Uterus (tissue), 2 donors: Measurements from ENCODE around the gene COL5A3.

ENCODE experiments used
- POLR2A ChIP-seq, 2 donors: fragments of 450-650 bp; IDR thresholded peaks; one replicate each; pipeline ENCODE4 v1.6.1; 2016; ENCODE audit warnings: antibody characterized with exemption in 2 of 2, mild to moderate bottlenecking in 1 of 2, moderate library complexity in 1 of 2
- TF ChIP-seq, protein P1 (sequence below), 4 experiments: fragments of 200-600 bp in 2 of 4; fragments of 450-650 bp in 2 of 4; sonication (generic) in 2 of 4; IDR thresholded peaks; one replicate each; pipeline ENCODE4 v1.5.1; 2016 to 2019; ENCODE audit warnings: antibody characterized with exemption in 4 of 4, mild to moderate bottlenecking in 2 of 4, moderate library complexity in 1 of 4

DNA sequence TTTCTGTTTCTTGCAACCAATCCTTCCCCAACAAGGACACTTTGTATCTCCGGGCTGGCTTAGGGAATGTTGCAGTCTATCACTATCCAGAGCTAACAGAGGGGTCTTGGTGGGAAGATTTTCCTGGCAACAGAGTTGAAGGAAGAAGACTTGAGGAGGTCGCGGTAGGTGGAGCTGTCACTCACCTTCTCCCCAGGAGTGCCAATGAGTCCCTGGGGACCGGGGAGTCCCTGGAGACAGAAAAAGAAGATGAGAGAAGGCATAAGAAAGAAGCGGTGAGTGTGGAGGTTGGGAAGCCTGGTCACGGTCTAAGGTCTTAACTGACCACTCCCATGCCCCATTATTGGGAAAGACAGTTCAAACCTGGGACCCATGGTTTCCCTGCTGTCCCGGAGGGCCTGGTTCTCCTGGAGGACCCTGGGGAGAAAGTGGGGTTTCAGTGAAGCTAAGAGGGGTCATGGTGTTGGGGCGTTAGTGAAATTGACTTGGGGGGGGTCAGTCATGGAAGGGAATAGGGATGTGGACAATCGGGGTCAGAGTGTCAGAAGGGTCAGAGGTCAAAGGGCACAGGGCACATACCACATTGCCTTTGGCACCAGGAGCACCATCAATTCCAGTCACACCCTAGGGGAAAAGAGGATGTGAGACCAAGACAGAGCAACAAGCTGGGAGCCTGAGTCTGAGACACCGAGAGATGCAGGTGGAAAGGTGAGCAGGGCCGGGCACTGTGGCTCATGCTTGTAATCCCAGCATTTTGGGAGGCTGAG lies 18.7 kb downstream of the COL5A3 start:
- TF ChIP-seq, protein P1, sequence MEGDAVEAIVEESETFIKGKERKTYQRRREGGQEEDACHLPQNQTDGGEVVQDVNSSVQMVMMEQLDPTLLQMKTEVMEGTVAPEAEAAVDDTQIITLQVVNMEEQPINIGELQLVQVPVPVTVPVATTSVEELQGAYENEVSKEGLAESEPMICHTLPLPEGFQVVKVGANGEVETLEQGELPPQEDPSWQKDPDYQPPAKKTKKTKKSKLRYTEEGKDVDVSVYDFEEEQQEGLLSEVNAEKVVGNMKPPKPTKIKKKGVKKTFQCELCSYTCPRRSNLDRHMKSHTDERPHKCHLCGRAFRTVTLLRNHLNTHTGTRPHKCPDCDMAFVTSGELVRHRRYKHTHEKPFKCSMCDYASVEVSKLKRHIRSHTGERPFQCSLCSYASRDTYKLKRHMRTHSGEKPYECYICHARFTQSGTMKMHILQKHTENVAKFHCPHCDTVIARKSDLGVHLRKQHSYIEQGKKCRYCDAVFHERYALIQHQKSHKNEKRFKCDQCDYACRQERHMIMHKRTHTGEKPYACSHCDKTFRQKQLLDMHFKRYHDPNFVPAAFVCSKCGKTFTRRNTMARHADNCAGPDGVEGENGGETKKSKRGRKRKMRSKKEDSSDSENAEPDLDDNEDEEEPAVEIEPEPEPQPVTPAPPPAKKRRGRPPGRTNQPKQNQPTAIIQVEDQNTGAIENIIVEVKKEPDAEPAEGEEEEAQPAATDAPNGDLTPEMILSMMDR (IDR thresholded peaks at IDR 0.05): no peak
- TF ChIP-seq POLR2A (IDR thresholded peaks at IDR 0.05): no peak
